GM12891 (cell line): ENCODE data around the gene SFXN3.

Source experiments
- DNase-seq: peaks from one replicate; pipeline ENCODE4 v3.0.0; 2011; ENCODE audit warnings: low spot score; ENCODE audit not compliant: insufficient read length
- FAIRE-seq: peaks from 2 replicates; lab custom pipeline; 2011; peaks lifted over from hg19 to GRCh38; lab: Jason Lieb, UNC
- PAX5 ChIP-seq: IDR thresholded peaks from 2 replicates; pipeline ENCODE4 v1.6.1; 2011; ENCODE audit warnings: low read length, moderate library complexity, mild to moderate bottlenecking; ENCODE audit not compliant: insufficient read depth, severe bottlenecking
- POLR2A ChIP-seq: IDR thresholded peaks from 2 replicates; pipeline ENCODE4 v1.6.1; 2011; ENCODE audit warnings: low read depth, low read length, control low read depth
- POLR2AphosphoS5 ChIP-seq: IDR thresholded peaks from 2 replicates; pipeline ENCODE4 v1.6.1; 2011; ENCODE audit warnings: low read depth, low read length, control low read depth
- POU2F2 ChIP-seq: IDR thresholded peaks from 2 replicates; pipeline ENCODE4 v1.6.1; 2011; ENCODE audit warnings: low read depth, mild to moderate bottlenecking, control low read depth, low read length, moderate library complexity
- SPI1 ChIP-seq: IDR thresholded peaks from 2 replicates; pipeline ENCODE4 v1.6.1; 2011; ENCODE audit warnings: low read depth, low read length, control low read depth
- TAF1 ChIP-seq: IDR thresholded peaks from 2 replicates; pipeline ENCODE4 v1.6.1; 2011; ENCODE audit warnings: low read depth, low read length, control low read depth

The SFXN3 gene

GRCh38 chr10:101090597-101090996 is 59.6 kb downstream of the SFXN3 start:
- no peak for FAIRE-seq
- no peak for DNase-seq
- TF ChIP-seq POLR2AphosphoS5 (no peak), POLR2A (no peak), PAX5 (no peak), SPI1 (no peak), POU2F2 (no peak), TAF1 (no peak)
